GM06990 (cell line): ENCODE measurements around the gene CRYL1.

ENCODE experiments used
- DNase-seq: peaks from one replicate; pipeline ENCODE4 v3.0.0-alpha.2; 2011; ENCODE audit not compliant: insufficient read length; ENCODE audit errors: extremely low read depth
- H3K27me3 ChIP-seq: replicated peaks from 2 replicates; pipeline ENCODE4 v1.6.0; 2011; ENCODE audit warnings: low read length; ENCODE audit not compliant: control insufficient read depth, insufficient read depth
- H3K36me3 ChIP-seq: 2 replicates; pipeline ENCODE4 v1.5.1; 2011; ENCODE audit warnings: low read length; ENCODE audit not compliant: control insufficient read depth, insufficient read depth
- H3K4me3 ChIP-seq: replicated peaks from 2 replicates; pipeline ENCODE4 v1.5.1; 2011; ENCODE audit warnings: low read depth, mild to moderate bottlenecking, control low read depth, low read length
- CTCF ChIP-seq: IDR thresholded peaks from 2 replicates; pipeline ENCODE4 v1.5.1; 2011; ENCODE audit warnings: low read length, control low read depth, mild to moderate bottlenecking, inconsistent platforms; ENCODE audit not compliant: insufficient read depth, poor library complexity, severe bottlenecking

Gene CRYL1

GRCh38 chr13:20363603-20364002 is 162.1 kb downstream of the CRYL1 start:
- H3K4me3 ChIP-seq = no peak overlapping the region
- TF ChIP-seq CTCF = no peak
- H3K27me3 ChIP-seq = no peaks in the 10 kb centered on the region
- H3K36me3 ChIP-seq = no peaks in the 10 kb centered on the region
- no peak for DNase-seq

- TF ChIP-seq CTCF = no peak
- H3K4me3 ChIP-seq = no peak overlapping the region
These were observed 162.5 kb downstream of the CRYL1 start for GRCh38 chr13:20363172-20363571.

GRCh38 chr13:20362484-20363041 is 163.1 kb downstream of the CRYL1 start:
- H3K27me3 ChIP-seq = no peaks in the 10 kb centered on the region
- no peaks in the 10 kb centered on the region for H3K36me3 ChIP-seq
- no peak for TF ChIP-seq CTCF
- DNase-seq = no peak
- H3K4me3 ChIP-seq = no peak overlapping the region

More at GRCh38 chr13:20363172-20363571, 162.5 kb downstream of the CRYL1 start:
- H3K27me3 ChIP-seq = no peaks in the 10 kb centered on the region
- no peak for DNase-seq
- H3K36me3 ChIP-seq = no peaks in the 10 kb centered on the region

GRCh38 chr13:20360835-20361412 is 164.7 kb downstream of the CRYL1 start:
- no peak for TF ChIP-seq CTCF
- DNase-seq = no peak
- no peak overlapping the region for H3K4me3 ChIP-seq
- H3K27me3 ChIP-seq = no peaks in the 10 kb centered on the region
- H3K36me3 ChIP-seq = no peaks in the 10 kb centered on the region

GRCh38 chr13:20360041-20360491 is 165.6 kb downstream of the CRYL1 start:
- H3K27me3 ChIP-seq = no peaks in the 10 kb centered on the region
- DNase-seq = no peak
- H3K36me3 ChIP-seq = no peaks in the 10 kb centered on the region
- no peak for TF ChIP-seq CTCF
- no peak overlapping the region for H3K4me3 ChIP-seq

GRCh38 chr13:20359335-20359734 is 166.3 kb downstream of the CRYL1 start:
- H3K4me3 ChIP-seq = no peak overlapping the region
- DNase-seq = no peak
- H3K36me3 ChIP-seq = no peaks in the 10 kb centered on the region
- no peak for TF ChIP-seq CTCF
- H3K27me3 ChIP-seq = no peaks in the 10 kb centered on the region
